Endothelial cell of umbilical vein (primary cell): Measurements from ENCODE around the gene KIAA1549. TPM values are rescaled to one million over a fixed set of nuclear protein-coding genes. Genes with fewer than 3 reads are reported as not detected.

ENCODE experiments used
- BruUV-seq: library from RNA; stranded (reverse); fragments of 400-500 nt; replicated peaks from 2 replicates; lab custom pipeline; 2021; lab: Mats Ljungman, UMichigan
- CTCF ChIA-PET: fragments of 300-600, 350-600 bp; sonication (Branson Sonifier 250); formaldehyde crosslinking; loops from one replicate; lab custom pipeline; 2021; ENCODE audit warnings: antibody characterized with exemption, inconsistent platforms; lab: Charles Lee
- POLR2A ChIA-PET: fragments of 300-600, 350-600 bp; sonication (Branson Sonifier 250); formaldehyde crosslinking; loops from one replicate; lab custom pipeline; 2021; ENCODE audit warnings: antibody characterized with exemption, inconsistent platforms; lab: Charles Lee
- DNase-seq: peaks from one replicate; pipeline ENCODE4 v3.0.0-alpha.2; 2011; ENCODE audit warnings: low read depth, low spot score
- FAIRE-seq: peaks from 2 replicates; lab custom pipeline; 2011; peaks lifted over from hg19 to GRCh38; lab: Jason Lieb, UNC
- H2AFZ ChIP-seq: 2 replicates; pipeline ENCODE4 v1.6.0; 2012; ENCODE audit warnings: low read depth, low read length, control low read depth, inconsistent platforms
- H3K27ac ChIP-seq: 2 replicates; pipeline ENCODE4 v1.5.1; 2011; ENCODE audit warnings: low read depth, mild to moderate bottlenecking, control low read depth, low read length, moderate library complexity; ENCODE audit not compliant: insufficient read depth
- H3K27me3 ChIP-seq, 2 experiments: 2 replicates each; pipeline versions ENCODE4 v1.6.0 to v1.6.1; 2011; ENCODE audit warnings: low read length in 2 of 2, mixed read lengths in 1 of 2; ENCODE audit not compliant: control insufficient read depth in 2 of 2, insufficient read depth in 2 of 2
- H3K36me3 ChIP-seq, 2 experiments: 2 replicates in 1 of 2; 3 replicates in 1 of 2; pipeline ENCODE4 v1.5.1; 2011; ENCODE audit warnings: low read length in 2 of 2, mild to moderate bottlenecking in 1 of 2, moderate library complexity in 1 of 2; ENCODE audit not compliant: control insufficient read depth in 2 of 2, insufficient read depth in 2 of 2; ENCODE audit errors: extremely low read depth in 1 of 2
- H3K4me1 ChIP-seq: 3 replicates; pipeline ENCODE4 v1.5.1; 2011; ENCODE audit warnings: mild to moderate bottlenecking, low read length; ENCODE audit not compliant: control insufficient read depth, insufficient read depth; ENCODE audit errors: extremely low read depth
- H3K4me2 ChIP-seq: 2 replicates; pipeline ENCODE4 v1.6.1; 2011; ENCODE audit warnings: low read length, control low read depth, mixed read lengths; ENCODE audit not compliant: insufficient read depth
- H3K4me3 ChIP-seq, 3 experiments: fragments of 200-600 bp in 1 of 3; sonication (generic), shearing (Covaris generic) in 1 of 3; replicated peaks in 1 of 3; 2 replicates each; pipeline ENCODE4 v1.5.1; 2011 to 2016; ENCODE audit warnings: control low read depth in 3 of 3, low read length in 3 of 3, mild to moderate bottlenecking in 2 of 3, inconsistent platforms in 1 of 3, low read depth in 1 of 3, moderate library complexity in 1 of 3; ENCODE audit not compliant: insufficient read depth in 1 of 3
- H3K79me2 ChIP-seq: 2 replicates; pipeline ENCODE4 v1.6.0; 2012; ENCODE audit warnings: low read length, inconsistent platforms; ENCODE audit not compliant: control insufficient read depth, insufficient read depth
- H3K9ac ChIP-seq: replicated peaks from 2 replicates; pipeline ENCODE3; 2011; ENCODE audit warnings: low read length, control low read depth; ENCODE audit not compliant: insufficient read depth; ENCODE audit errors: extremely low read depth
- H3K9me1 ChIP-seq: replicated peaks from 3 replicates; pipeline ENCODE4 v1.6.0; 2011; ENCODE audit warnings: mild to moderate bottlenecking, low read length; ENCODE audit not compliant: control insufficient read depth, insufficient read depth; ENCODE audit errors: extremely low read depth
- H3K9me3 ChIP-seq: replicated peaks from 2 replicates; pipeline ENCODE4 v1.5.1; 2012; ENCODE audit warnings: low read length, inconsistent platforms; ENCODE audit not compliant: control insufficient read depth, insufficient read depth
- H4K20me1 ChIP-seq: replicated peaks from 2 replicates; pipeline ENCODE3; 2011; ENCODE audit warnings: mild to moderate bottlenecking, low read length; ENCODE audit not compliant: control insufficient read depth, insufficient read depth; ENCODE audit errors: extremely low read depth
- CTCF ChIP-seq, 2 donors: IDR thresholded peaks; 1 replicate in 1 of 2; 2 replicates in 1 of 2; pipeline ENCODE4 v1.5.1; 2011; ENCODE audit warnings: low read length in 2 of 2, mild to moderate bottlenecking in 2 of 2, moderate library complexity in 2 of 2, control low read depth in 1 of 2, inconsistent platforms in 1 of 2, low read depth in 1 of 2; ENCODE audit not compliant: insufficient read depth in 1 of 2; ENCODE audit errors: extremely low read depth in 1 of 2
- EZH2 ChIP-seq: IDR thresholded peaks from 2 replicates; pipeline ENCODE4 v1.6.1; 2012; ENCODE audit warnings: borderline replicate concordance, low read depth, mild to moderate bottlenecking, moderate library complexity, low read length, inconsistent platforms; ENCODE audit not compliant: severe bottlenecking
- FOS ChIP-seq: IDR thresholded peaks from 2 replicates; pipeline ENCODE4 v1.6.1; 2011; ENCODE audit warnings: mild to moderate bottlenecking, low read length, moderate library complexity, borderline replicate concordance; ENCODE audit not compliant: insufficient read depth
- GATA2 ChIP-seq: IDR thresholded peaks from 2 replicates; pipeline ENCODE4 v1.7.0; 2011; ENCODE audit warnings: low read depth, mild to moderate bottlenecking, moderate library complexity, mixed read lengths, low read length; ENCODE audit not compliant: insufficient read length, insufficient read depth
- JUN ChIP-seq: IDR thresholded peaks from 2 replicates; pipeline ENCODE4 v1.6.1; 2011; ENCODE audit warnings: borderline replicate concordance, low read depth; ENCODE audit not compliant: insufficient read length, insufficient read depth
- MYC ChIP-seq: IDR thresholded peaks from one replicate; pipeline ENCODE4 v1.6.1; 2011; ENCODE audit warnings: mild to moderate bottlenecking, low read depth, low read length
- POLR2A ChIP-seq: IDR thresholded peaks from 2 replicates; pipeline ENCODE4 v1.6.1; 2012; ENCODE audit warnings: low read depth, mild to moderate bottlenecking, control low read depth, low read length
- POLR2AphosphoS5 ChIP-seq: IDR thresholded peaks from 2 replicates; pipeline ENCODE4 v1.6.1; 2012; ENCODE audit warnings: low read depth, mild to moderate bottlenecking, control low read depth, low read length, moderate library complexity; ENCODE audit not compliant: insufficient read depth
- dilution Hi-C: fragments of 300-500 bp; cut with MboI; formaldehyde crosslinking; loops from one replicate; pipeline ENCODE4 v1.15.0; 2019; ENCODE audit warnings: low sequenced_read_pairs; ENCODE audit not compliant: extremely low pct_ligation_motif_present
- intact Hi-C: fragments of 100-400 bp; cut with micrococcal nuclease; formaldehyde crosslinking; loops from one replicate; pipeline ENCODE4 v1.10.0; 2022
- polyA plus RNA-seq, 4 experiments: library from polyadenylated mRNA; depleted of rRNA in 3 of 4; stranded (reverse) in 3 of 4; unstranded in 1 of 4; fragments of >200 nt; gene quantifications; 2 replicates each; pipeline versions ENCODE4 v1.2.1 to v1.2.3, GENCODE V29; 2011 to 2012; ENCODE audit warnings: missing spikeins in 1 of 4
- total RNA-seq: library from RNA; stranded (reverse); gene quantifications from 2 replicates; pipeline ENCODE4 v1.2.3, GENCODE V29; 2021
- TF ChIP-seq, protein P1 (sequence below): IDR thresholded peaks from 2 replicates; pipeline ENCODE4 v1.6.1; 2011; ENCODE audit not compliant: insufficient read depth, insufficient read length

The KIAA1549 gene
- total and polyA plus RNA-seq, 2 donors (not counting 3 experiments of a cell fraction or from before 2014, with no cell fraction given): 4.6 to 10.9 TPM

DNA sequence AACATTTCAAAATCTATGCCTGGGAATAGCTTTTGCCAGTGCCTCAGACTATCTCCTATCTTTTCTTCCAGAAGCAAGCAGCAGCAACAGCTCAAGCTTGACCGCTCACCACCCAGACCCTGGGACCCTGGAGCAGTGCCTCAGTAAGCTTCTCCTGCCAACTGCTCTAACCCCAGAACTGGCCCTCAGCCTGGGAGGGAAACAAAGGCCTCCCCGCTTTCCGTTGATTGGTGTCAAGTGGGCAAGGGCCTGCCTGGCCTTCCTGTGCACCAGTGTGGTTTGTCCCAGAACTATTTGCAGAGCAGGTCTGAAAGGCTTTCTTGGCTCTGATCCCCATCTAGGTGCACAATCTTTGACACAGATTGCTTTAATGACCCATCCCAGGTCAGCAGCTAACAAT, 179.9 kb downstream of the KIAA1549 start:
- intact Hi-C loops: no loop called here
- no peak for TF ChIP-seq GATA2
- no peak for TF ChIP-seq JUN
- TF ChIP-seq MYC: no peak
- TF ChIP-seq POLR2AphosphoS5: no peak
- TF ChIP-seq CTCF (IDR thresholded peaks at IDR 0.05; ENCODE audit: extremely low read depth in 1 of 2, insufficient read depth in 1 of 2, low read depth in 1 of 2, low read length in 2 of 2): no peak
- TF ChIP-seq FOS: no peak
- TF ChIP-seq EZH2: no peak
- TF ChIP-seq, protein P1, sequence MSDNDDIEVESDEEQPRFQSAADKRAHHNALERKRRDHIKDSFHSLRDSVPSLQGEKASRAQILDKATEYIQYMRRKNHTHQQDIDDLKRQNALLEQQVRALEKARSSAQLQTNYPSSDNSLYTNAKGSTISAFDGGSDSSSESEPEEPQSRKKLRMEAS: no peak
- TF ChIP-seq POLR2A: no peak
- no peaks in the 10 kb centered on the region for H3K79me2 ChIP-seq
- no peak overlapping the region for H3K4me3 ChIP-seq
- H3K4me2 ChIP-seq: no peak overlapping the region
- FAIRE-seq (no peak), DNase-seq (no peak)
- H3K4me1 ChIP-seq: no peaks in the 10 kb centered on the region
- no peaks in the 10 kb centered on the region for H3K9me1 ChIP-seq
- H3K27me3 ChIP-seq: no peaks in the 10 kb centered on the region
- ChIA-PET CTCF (no interaction called here), POLR2A (no interaction called here)
- BruUV-seq: no TSS peak
- H3K27ac ChIP-seq: no peak overlapping the region
- H2AFZ ChIP-seq: no peak overlapping the region
- no peaks in the 10 kb centered on the region for H4K20me1 ChIP-seq
- H3K9me3 ChIP-seq: no peaks in the 10 kb centered on the region
- dilution Hi-C loops: no loop called here
- H3K9ac ChIP-seq: no peak overlapping the region
- no peaks in the 10 kb centered on the region for H3K36me3 ChIP-seq
